Neural cell (in vitro differentiated cells): ENCODE results near the gene OR6X1. TPM values are rescaled to one million over a fixed set of nuclear protein-coding genes. Genes with fewer than 3 reads are reported as not detected.

ENCODE experiments used
- H2AFZ ChIP-seq: fragments of 200-600, 300-800 bp; sonication (generic), shearing (Covaris generic); 2 replicates; pipeline ENCODE4 v1.6.0; 2014; ENCODE audit warnings: low read depth, mild to moderate bottlenecking, antibody characterized with exemption, low read length, moderate library complexity
- H3F3A ChIP-seq: fragments of 200-600 bp; shearing (Covaris generic); 2 replicates; pipeline ENCODE4 v1.6.1; 2016; ENCODE audit warnings: mild to moderate bottlenecking, moderate library complexity, mixed read lengths, antibody characterized with exemption, low read length; ENCODE audit not compliant: insufficient read depth, poor library complexity, severe bottlenecking
- H3K27ac ChIP-seq: fragments of 200-600, 300-800 bp; sonication (generic), shearing (Covaris generic); 2 replicates; pipeline ENCODE4 v1.5.1; 2014; ENCODE audit warnings: mild to moderate bottlenecking, low read length, moderate library complexity
- H3K27me3 ChIP-seq: fragments of 300-800, 200-600 bp; sonication (generic), shearing (Covaris generic); 2 replicates; pipeline ENCODE4 v1.6.0; 2014; ENCODE audit warnings: mild to moderate bottlenecking, low read depth, low read length, moderate library complexity; ENCODE audit not compliant: insufficient read depth
- H3K36me3 ChIP-seq: fragments of 300-800, 200-600 bp; sonication (generic), shearing (Covaris generic); 2 replicates; pipeline ENCODE4 v1.5.1; 2014; ENCODE audit warnings: mild to moderate bottlenecking, antibody characterized with exemption, low read length, moderate library complexity; ENCODE audit not compliant: insufficient read depth
- H3K4me2 ChIP-seq: fragments of 300-800, 200-600 bp; sonication (generic), shearing (Covaris generic); 2 replicates; pipeline ENCODE4 v1.6.0; 2014; ENCODE audit warnings: mild to moderate bottlenecking, low read length
- H3K4me3 ChIP-seq: fragments of 300-800, 200-600 bp; sonication (generic), shearing (Covaris generic); 2 replicates; pipeline ENCODE4 v1.5.1; 2014; ENCODE audit warnings: mild to moderate bottlenecking, low read length, moderate library complexity
- H3K79me2 ChIP-seq: fragments of 200-600 bp; shearing (Covaris generic); replicated peaks from 2 replicates; pipeline ENCODE4 v1.6.0; 2014; ENCODE audit warnings: mild to moderate bottlenecking, low read length, moderate library complexity; ENCODE audit not compliant: insufficient read depth
- H3K9ac ChIP-seq: fragments of 300-800, 200-600 bp; sonication (generic), shearing (Covaris generic); 2 replicates; pipeline ENCODE4 v1.6.1; 2016; ENCODE audit warnings: mild to moderate bottlenecking, low read length, mixed read lengths
- H3K9me2 ChIP-seq: fragments of 200-600 bp; shearing (Covaris generic); 2 replicates; pipeline ENCODE4 v1.6.1; 2016; ENCODE audit warnings: mild to moderate bottlenecking, low read length, mixed read lengths; ENCODE audit not compliant: insufficient read depth
- H3K9me3 ChIP-seq: fragments of 200-600, 300-800 bp; sonication (generic), shearing (Covaris generic); 2 replicates; pipeline ENCODE4 v1.6.1; 2016; ENCODE audit warnings: mild to moderate bottlenecking, mixed run types, low read length, moderate library complexity, mixed read lengths
- H4K20me1 ChIP-seq: fragments of 200-600 bp; shearing (Covaris generic); 2 replicates; pipeline ENCODE4 v1.6.1; 2016; ENCODE audit warnings: mild to moderate bottlenecking, mixed run types; ENCODE audit not compliant: insufficient read depth
- CTCF ChIP-seq: fragments of 450-650 bp; IDR thresholded peaks from 2 replicates; pipeline ENCODE4 v1.5.1; 2014; ENCODE audit warnings: antibody characterized with exemption, mild to moderate bottlenecking, moderate library complexity; ENCODE audit not compliant: poor library complexity, severe bottlenecking
- EP300 ChIP-seq: fragments of 450-650 bp; conservative IDR thresholded peaks from 2 replicates; pipeline ENCODE4 v1.6.1; 2014; ENCODE audit warnings: antibody characterized with exemption, mild to moderate bottlenecking, moderate library complexity; ENCODE audit not compliant: poor library complexity, severe bottlenecking
- EZH2 ChIP-seq: fragments of 200-600, 300-800 bp; shearing (Covaris generic), sonication (generic); IDR thresholded peaks from 2 replicates; pipeline ENCODE4 v1.6.1; 2014; ENCODE audit warnings: antibody characterized with exemption, low read length, borderline replicate concordance, mild to moderate bottlenecking; ENCODE audit not compliant: insufficient read depth, poor library complexity, severe bottlenecking
- MXI1 ChIP-seq: fragments of 450-650 bp; conservative IDR thresholded peaks from 2 replicates; pipeline ENCODE4 v1.6.1; 2014; ENCODE audit warnings: antibody characterized with exemption, mild to moderate bottlenecking; ENCODE audit not compliant: poor library complexity, severe bottlenecking
- POLR2AphosphoS5 ChIP-seq: IDR thresholded peaks from 2 replicates; pipeline ENCODE4 v1.6.1; 2012
- RAD21 ChIP-seq: fragments of 450-650 bp; conservative IDR thresholded peaks from 2 replicates; pipeline ENCODE4 v1.6.1; 2014; ENCODE audit warnings: antibody characterized with exemption, mild to moderate bottlenecking, moderate library complexity
- REST ChIP-seq: IDR thresholded peaks from 2 replicates; pipeline ENCODE4 v1.6.1; 2012; ENCODE audit warnings: borderline replicate concordance
- SMC3 ChIP-seq: fragments of 450-650 bp; conservative IDR thresholded peaks from 2 replicates; pipeline ENCODE4 v1.6.1; 2014; ENCODE audit warnings: antibody characterized with exemption, mild to moderate bottlenecking, moderate library complexity; ENCODE audit not compliant: poor library complexity
- TAF1 ChIP-seq: IDR thresholded peaks from 2 replicates; pipeline ENCODE4 v1.6.1; 2012; ENCODE audit warnings: low read depth
- polyA plus RNA-seq: library from polyadenylated mRNA; depleted of rRNA; stranded (reverse); fragments of >200 nt; gene quantifications from 2 replicates; pipeline ENCODE4 v1.2.3, GENCODE V29; 2014

The OR6X1 gene
- polyA plus RNA-seq, 1 donor from 2014 or later = not detected

GRCh38 chr11:123773026-123773425, 18.7 kb upstream of the OR6X1 start:
- Histone ChIP-seq H3K36me3 (no peaks in the 10 kb centered on the region), H3K9ac (no peak overlapping the region), H3K9me3 (no peaks in the 10 kb centered on the region), H4K20me1 (no peaks in the 10 kb centered on the region), H2AFZ (no peak overlapping the region), H3K4me2 (no peak overlapping the region), H3K79me2 (no peaks in the 10 kb centered on the region), H3K9me2 (no peaks in the 10 kb centered on the region), H3F3A (no peaks in the 10 kb centered on the region), H3K27me3 (no peaks in the 10 kb centered on the region), H3K27ac (no peak overlapping the region), H3K4me3 (no peak overlapping the region)
- TF ChIP-seq MXI1 = no peak
- TF ChIP-seq EZH2 = no peak
- TF ChIP-seq TAF1 = no peak
- TF ChIP-seq SMC3 = no peak
- no peak for TF ChIP-seq RAD21

- no peaks in the 10 kb centered on the region for H3F3A ChIP-seq
- TF ChIP-seq EZH2 (no peak), RAD21 (no peak), CTCF (no peak), MXI1 (no peak), TAF1 (no peak), REST (no peak), POLR2AphosphoS5 (no peak), EP300 (no peak), SMC3 (no peak)
- no peaks in the 10 kb centered on the region for H3K9me3 ChIP-seq
- no peak overlapping the region for H3K4me2 ChIP-seq
- H3K36me3 ChIP-seq = no peaks in the 10 kb centered on the region
- H4K20me1 ChIP-seq = no peaks in the 10 kb centered on the region
- no peak overlapping the region for H3K27ac ChIP-seq
- no peaks in the 10 kb centered on the region for H3K79me2 ChIP-seq
- H3K27me3 ChIP-seq = no peaks in the 10 kb centered on the region
- H3K9me2 ChIP-seq = no peaks in the 10 kb centered on the region
- no peak overlapping the region for H3K4me3 ChIP-seq
- no peak overlapping the region for H3K9ac ChIP-seq
- no peak overlapping the region for H2AFZ ChIP-seq
Measured at GRCh38 chr11:123771664-123772063, 17.3 kb upstream of the OR6X1 start.
